ENCODE data around the gene MSMB.
A peak's percentile ranks its signal among the peaks of the same experiment; 100 is the strongest.

DNA sequence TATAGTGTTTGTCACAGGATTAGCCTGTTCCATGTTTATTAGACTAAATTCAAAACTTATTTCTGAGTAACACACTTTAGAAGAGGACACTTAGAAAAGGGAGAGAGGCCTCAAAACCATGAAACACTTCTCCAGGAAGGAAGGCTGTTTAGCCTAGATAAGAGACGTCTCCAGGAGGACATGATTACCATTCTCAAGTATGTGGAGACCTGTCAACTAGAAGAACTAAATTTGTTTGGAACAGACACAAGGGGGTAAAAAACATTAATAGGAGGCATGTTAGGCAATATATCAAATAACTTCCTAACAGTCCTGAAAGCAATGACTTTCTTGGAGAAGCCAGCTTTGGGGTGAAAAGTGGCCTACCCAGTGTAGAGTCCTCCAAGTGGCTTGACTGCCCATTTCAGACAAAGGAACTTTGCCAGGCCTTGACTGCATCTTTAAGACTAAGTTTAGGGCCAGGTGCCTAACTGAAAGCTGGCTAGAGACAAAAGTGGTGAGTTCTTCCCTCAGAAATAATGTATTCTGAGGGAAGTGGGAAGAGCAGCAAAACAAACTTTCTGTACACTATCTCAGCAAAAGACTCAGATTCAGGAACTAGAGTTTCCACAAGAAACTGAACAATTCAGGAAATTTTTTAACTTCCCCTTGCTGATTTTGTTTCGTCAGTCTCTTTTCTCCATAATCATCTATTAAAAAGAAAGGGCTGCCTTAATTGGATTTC lies 27.5 kb downstream of the MSMB start:
- TF ChIP-seq CTCF (IDR thresholded peaks at IDR 0.05; ENCODE audit: insufficient read depth, low read length) (no peak), GABPA (IDR thresholded peaks at IDR 0.05; ENCODE audit: low read depth) (no peak), POLR2AphosphoS5 (IDR thresholded peaks at IDR 0.05; ENCODE audit: low read depth) (no peak; the same call in 1 of the 2 replicates), REST (IDR thresholded peaks at IDR 0.05; ENCODE audit: insufficient replicate concordance, low read depth) (no peak), SPI1 (IDR thresholded peaks at IDR 0.05; ENCODE audit: borderline replicate concordance, low read depth) (peak; percentile 45; the same call in 1 of the 2 replicates)
